Stimulated activated CD8-positive, alpha-beta memory T cell treated with anti-CD3 and anti-CD28 coated beads, Interleukin-15, amount 100 ng/mL, for 1 hour (primary cell): ENCODE measurements around the gene PCNT.

ENCODE experiments used
- DNase-seq: peaks from one replicate; pipeline ENCODE4 v3.0.0-alpha.2; 2020; ENCODE audit warnings: low read depth

The PCNT gene, protein sequence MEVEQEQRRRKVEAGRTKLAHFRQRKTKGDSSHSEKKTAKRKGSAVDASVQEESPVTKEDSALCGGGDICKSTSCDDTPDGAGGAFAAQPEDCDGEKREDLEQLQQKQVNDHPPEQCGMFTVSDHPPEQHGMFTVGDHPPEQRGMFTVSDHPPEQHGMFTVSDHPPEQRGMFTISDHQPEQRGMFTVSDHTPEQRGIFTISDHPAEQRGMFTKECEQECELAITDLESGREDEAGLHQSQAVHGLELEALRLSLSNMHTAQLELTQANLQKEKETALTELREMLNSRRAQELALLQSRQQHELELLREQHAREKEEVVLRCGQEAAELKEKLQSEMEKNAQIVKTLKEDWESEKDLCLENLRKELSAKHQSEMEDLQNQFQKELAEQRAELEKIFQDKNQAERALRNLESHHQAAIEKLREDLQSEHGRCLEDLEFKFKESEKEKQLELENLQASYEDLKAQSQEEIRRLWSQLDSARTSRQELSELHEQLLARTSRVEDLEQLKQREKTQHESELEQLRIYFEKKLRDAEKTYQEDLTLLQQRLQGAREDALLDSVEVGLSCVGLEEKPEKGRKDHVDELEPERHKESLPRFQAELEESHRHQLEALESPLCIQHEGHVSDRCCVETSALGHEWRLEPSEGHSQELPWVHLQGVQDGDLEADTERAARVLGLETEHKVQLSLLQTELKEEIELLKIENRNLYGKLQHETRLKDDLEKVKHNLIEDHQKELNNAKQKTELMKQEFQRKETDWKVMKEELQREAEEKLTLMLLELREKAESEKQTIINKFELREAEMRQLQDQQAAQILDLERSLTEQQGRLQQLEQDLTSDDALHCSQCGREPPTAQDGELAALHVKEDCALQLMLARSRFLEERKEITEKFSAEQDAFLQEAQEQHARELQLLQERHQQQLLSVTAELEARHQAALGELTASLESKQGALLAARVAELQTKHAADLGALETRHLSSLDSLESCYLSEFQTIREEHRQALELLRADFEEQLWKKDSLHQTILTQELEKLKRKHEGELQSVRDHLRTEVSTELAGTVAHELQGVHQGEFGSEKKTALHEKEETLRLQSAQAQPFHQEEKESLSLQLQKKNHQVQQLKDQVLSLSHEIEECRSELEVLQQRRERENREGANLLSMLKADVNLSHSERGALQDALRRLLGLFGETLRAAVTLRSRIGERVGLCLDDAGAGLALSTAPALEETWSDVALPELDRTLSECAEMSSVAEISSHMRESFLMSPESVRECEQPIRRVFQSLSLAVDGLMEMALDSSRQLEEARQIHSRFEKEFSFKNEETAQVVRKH (N-terminal part only)

DNA sequence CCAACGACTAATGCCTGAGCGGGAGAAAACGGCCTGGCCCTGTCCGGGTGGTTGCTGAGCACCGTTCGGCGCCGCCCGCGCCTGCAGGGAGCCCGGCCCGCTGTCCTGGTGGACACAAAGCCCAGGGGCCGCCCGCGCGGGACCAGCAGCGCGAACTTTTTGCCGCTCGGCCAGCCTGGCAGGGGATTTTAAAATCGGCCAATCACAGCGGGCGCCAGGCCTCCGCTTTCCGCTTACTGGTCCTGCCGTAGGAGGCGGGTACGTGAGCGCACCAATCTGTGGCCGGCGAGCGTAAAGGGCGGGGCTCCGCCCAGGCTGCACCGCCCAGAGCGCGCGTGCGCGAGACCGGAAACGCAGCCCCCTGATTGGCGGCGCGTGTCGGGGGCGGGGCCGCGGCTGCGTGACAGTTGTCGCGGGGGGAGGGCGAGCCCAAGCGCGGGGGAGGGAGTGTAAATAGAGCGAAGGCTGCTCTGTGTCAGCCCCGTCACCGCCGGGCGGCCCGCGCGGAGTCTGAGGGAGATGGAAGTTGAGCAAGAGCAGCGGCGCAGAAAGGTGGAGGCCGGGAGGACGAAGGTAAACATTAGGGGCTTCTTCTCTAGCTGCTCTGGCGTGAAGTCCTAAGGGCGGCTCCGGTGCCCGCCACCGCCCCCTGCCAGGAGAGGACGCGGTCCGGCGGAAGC lies at the start of gene PCNT, which contains the start of gene C21orf58:
Gene PCNT (plus strand): TSS at position 447 of the 680 bp plus-strand sequence. CDS start 73 bp downstream, at position 520.
Gene C21orf58 (minus strand): TSS at position 161 of the 680 bp plus-strand sequence. CDS start 1,132 bp downstream, outside the sequence.
- DNase-seq, result peak; percentile 88

DNA sequence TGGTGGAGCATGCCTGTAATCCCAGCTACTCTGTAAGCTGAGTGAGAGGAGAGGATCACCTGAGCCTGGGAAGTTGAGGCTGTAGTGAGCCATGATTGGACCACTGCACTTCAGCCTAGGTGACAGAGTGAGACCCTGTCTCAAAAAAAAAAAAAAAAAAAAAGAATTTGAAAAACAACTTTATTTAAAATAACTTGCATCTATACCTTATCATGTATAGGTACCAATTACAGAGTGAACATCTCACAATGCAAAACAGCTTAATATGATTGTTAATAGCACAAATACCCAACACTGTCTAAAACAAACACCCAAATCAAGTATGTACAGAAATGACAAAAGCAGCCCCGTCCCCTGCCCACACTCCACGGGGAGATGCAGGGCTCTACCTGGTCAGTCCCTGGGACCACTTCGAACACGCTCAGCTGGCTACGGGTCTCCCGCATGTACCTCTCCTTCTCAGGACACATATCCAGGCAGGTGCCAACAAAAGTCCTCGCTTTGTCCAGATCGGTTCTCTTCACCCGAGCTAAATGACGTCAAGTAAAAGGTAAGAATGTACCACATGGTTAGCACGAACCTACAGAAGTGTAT lies 49.1 kb upstream of the PCNT start:
- no peak for DNase-seq

DNA sequence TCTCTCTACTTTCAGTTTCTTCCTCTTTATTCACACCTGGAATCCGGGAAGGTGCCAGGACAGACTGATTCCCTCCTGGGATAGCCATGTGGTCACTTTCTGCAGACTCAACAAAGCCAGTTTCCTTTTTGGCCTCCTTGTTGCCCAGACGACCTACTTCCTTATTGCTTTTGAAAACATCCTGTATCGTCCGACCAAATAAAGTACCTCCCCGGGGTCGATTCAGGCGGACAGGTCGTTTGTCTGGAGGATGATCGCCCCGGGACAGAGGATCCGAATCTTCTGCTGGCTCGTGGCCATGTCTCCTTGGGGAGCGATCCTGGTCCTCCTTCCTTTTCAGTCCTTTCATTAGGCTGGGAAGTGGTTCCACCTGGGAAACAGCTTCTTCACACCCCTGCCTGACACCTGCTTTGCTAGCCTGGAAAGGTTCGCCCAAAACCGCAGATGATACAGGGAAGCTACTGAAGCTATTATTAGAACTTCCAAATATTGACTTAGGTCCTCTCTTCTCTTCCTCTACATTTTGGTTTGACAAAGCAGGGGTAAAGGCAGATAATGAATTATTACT lies 39.8 kb upstream of the PCNT start:
- no peak for DNase-seq

GRCh38 chr21:46284733-46285132 lies 39.2 kb upstream of the PCNT start:
- DNase-seq, result no peak

DNA sequence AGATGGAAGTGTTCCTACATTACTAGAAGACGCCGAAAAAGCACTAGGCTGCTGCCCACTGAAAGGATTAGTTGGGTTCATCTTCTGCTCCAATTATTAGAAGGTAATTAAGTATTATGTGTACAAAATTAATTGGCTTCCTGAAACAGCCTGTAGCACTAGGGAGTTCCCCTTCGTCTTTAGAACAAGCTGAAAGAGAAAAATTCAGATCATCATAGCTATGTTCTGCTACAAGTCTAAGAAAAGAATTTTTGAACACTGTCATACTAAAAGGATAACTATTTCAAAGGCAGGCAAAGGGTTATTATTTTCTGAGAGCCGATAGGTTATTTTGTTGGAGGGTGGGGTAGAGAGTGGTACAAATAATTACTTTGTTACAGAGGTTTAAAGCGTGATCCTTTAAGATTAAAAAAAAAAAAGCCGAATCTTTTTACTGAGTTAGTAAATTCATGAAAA lies 38.7 kb upstream of the PCNT start, which contains the start of gene MCM3AP:
Gene MCM3AP (minus strand): TSS at position 406 of the 456 bp plus-strand sequence. CDS start 325 bp downstream, at position 81.
- DNase-seq, result no peak

DNA sequence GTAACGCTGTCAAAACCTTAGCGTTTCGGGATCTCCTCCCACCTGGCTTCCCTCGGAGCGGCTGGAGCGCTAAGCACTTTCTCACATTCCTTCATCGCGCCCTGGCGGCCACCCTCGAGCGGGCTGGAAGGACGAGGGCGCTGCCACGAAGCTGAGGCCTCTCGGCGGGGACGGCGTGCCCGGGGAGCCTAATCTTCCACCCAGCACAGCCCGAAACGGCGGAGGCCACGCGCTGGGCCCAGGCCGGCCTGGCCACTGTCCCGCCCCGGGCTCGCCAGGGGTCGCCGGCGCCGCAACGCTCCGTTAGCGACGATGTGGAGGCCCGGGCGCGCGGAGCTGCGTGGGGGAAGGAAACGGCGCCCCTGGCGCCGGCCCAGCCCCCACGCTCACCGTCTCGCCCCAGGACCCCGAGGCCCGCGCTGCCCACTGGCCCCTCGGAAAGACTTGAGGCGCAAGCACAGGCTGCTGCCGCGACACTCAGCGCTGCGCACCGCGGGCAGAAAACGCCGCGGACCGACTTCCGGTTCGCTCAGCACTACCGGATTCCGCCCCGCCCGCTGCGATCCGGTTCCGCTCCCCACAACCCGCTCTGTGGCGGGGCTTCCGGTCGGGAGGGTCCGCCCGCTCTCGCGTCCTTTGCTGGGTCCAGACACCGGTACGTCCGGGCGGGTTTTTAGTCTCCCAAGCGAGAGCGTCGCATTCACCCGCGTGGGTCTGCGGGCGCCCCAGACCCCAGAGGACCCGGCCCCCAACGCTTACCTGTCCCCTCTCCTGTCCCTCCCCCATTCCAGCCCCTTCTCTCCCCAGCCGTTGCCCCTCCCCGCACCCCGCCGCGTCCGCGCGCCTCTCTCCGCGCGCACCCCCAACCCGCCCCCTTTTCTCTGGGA lies 38.0 kb upstream of the PCNT start, which contains the start of gene YBEY:
Gene YBEY (plus strand): TSS at position 582 of the 887 bp plus-strand sequence. CDS start 572 bp downstream, outside the sequence.
- peak; percentile 58 for DNase-seq

DNA sequence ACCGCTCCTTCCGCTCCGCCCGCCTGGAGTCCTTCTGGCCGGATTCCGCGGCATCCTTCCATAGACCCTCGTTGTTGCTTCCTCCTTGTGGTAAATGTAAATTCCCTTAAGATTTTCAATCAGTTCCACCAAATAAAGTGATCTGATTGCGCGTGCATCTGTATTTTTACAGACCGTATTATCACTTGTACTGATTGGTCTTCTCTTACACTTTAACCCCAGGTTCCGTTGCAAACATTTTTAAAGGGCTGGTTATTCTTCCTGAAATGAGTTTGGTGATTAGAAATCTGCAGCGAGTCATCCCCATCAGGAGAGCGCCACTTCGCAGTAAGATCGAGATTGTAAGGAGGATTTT lies 37.3 kb upstream of the PCNT start:
- DNase-seq, result no peak

GRCh38 chr21:46287541-46287940 lies 36.4 kb upstream of the PCNT start:
- DNase-seq, result no peak

DNA sequence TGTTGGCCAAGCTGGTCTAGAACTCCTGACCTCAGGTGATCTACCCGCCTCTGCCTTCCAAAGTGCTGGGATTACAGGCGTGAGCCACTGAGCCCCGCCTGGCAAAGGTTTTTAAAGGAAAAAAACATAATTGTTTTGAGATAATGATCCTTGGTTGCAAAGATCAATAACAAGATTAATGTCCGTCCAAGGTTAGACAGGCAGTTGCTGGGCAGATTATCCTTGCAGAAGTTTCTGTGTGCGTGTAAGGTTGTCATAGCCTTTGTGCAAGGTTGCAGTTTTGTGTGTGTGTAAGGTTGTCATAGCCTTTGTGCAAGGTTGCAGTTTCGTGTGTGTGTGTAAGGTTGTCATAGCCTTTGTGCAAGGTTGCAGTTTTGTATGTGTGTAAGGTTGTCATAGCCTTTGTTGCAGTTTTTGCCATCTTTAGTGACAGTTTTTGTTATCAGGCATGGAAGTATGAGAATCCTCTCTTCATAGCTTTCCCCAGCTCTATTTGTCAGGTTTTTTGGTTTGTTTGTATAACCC lies 34.2 kb upstream of the PCNT start:
- DNase-seq, result no peak

DNA sequence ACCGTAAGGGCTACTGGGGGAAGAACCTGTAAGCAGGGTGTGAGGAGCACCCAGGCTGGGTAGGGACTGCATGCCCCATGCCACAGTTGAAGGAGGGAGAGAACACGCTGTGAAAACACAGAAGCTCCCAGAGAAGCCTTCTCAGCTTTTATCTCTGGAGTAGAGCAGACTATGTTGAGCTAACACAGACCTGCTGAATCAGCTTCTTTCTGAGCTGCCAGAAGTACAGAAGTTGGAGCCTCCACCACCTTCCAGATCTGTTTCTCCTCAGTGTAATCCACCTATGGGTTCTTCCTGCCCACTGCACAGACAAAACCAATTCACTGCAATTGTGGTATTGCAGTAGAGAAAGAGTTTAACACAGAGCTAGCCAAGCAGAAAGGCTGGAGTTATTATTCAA lies 32.4 kb upstream of the PCNT start:
- DNase-seq, result no peak

DNA sequence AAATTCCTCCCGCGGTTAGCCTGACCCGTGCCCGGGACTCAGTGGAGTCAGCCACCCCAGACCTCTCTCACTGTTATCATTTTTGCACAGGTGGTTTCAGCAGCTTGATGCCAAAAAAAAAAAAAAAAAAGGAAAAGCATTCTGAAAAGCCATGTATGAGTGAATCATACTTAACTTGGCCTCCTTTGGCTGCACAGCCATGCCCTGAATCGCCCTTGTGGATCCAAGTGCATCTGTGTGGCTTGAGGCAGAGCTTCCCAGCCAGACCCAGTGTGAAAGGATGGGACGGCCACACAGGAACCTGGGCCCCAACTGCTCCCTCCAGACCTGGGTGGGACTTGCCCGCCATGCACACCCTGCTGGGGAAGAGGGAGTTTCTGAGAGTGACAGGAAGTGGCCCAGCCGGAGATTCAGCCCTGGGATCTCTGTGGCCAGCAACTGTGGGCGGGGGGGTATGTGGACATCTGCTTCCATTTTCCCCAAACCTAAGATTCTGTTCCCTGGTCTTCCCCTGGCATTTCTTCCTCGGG lies 29.2 kb upstream of the PCNT start:
- DNase-seq, result no peak

DNA sequence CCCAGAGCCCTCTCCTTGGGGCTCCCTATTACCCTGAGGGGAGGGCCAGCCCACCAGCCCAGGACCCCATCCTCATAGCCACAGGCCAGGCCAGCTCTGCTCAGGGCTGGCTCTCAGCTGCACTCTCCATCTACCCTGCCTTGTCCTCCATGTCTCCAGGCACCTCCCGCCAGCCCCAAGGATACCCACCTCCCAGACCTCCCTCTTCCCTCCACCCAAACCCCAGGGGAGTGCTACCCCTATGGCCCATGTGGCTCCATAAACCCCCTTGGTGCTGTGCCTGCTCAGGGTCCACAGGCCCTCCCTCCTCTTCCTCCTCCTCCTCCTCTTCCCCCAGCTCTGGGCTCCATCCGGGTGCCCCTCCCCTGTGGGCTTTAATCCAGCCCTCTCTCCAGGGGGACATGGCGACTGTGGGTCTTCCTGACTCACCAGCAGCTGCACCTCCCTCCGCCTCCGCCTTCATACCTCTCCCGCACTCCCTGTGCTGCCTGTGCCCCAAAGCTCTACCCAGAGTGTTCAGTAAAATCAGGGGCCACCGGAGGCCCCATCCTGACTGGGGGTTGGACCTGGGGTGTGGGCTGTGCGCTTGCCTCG lies 28.7 kb upstream of the PCNT start:
- DNase-seq, result no peak

DNA sequence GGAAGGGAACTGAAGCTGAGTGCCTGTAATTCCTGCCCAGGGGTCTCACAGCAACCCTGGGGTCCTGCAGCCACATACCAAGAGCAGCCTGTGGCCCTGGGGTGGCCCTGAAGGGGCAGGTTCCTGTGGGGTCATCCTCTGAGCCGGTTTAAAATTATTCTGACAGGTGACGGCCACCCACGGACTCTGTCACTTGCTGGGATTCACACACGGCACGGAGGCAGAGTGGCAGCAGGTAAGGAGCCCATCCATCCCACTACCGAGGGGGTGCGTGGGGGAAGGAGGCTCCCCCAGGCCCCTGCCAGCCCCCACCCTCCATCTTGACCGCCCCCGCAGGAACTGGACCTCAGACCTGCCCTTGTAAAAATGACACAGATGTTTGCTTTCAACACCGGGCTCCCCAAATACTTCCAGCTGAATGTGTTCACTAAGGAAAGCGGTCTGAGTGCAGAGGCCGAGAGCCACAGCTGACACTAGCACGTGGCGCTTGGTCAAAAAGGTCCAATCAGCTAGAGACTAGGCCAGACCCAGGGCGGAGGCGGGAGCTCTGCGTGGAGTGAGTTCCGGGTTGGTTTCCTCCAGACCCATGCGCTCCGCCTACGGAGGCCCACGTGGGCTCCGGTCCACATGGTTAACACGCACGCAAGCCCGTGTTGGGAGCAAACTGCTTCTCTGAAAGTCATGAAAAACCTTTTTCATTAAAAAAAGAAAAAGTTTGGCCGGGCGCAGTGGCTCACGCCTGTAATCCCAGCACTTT lies 27.8 kb upstream of the PCNT start:
- DNase-seq, result no peak

DNA sequence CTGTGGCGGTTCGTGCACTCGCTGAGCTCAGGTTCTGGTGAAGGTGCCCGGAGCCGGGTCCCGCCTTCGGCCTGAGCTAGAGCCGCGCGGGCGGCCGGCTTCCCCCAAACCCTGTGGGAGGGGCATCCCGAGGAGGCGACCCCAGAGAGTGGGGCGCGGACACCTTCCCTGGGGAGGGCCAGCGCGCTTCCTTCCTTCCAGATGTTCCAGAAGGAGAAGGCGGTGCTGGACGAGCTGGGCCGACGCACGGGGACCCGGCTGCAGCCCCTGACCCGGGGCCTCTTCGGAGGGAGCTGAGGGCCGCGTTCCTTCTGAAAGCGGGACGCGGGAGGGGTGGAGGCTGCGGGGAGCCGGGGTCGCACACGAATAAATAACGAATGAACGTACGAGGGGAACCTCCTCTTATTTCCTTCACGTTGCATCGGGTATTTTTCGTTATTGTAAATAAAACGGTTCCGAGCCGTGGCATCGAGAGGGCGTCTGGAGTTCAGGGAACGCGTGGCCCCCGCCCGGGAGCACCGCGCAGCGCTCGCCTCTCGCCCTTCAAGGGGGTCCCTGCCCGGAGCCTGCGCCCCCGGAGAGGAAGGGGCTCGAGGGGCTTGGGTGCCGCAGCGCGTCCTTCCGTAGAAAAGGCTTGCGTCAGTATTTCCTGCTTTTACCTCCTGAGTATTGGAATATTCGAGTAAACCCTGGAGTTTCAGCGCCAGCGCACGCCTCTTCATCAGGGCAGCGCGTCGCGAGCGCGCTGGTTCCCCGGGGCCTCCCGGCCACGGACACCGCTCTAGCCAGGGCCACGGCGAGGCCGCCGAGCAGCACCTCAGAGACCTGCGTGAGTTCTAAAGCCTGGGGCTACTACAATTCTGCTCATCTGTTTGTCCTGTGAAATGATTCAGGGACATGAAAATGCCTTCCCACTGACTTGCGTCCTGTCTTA lies 26.4 kb upstream of the PCNT start:
- no peak for DNase-seq

- DNase-seq, result no peak
Measured at GRCh38 chr21:46299167-46299566, 24.8 kb upstream of the PCNT start.

DNA sequence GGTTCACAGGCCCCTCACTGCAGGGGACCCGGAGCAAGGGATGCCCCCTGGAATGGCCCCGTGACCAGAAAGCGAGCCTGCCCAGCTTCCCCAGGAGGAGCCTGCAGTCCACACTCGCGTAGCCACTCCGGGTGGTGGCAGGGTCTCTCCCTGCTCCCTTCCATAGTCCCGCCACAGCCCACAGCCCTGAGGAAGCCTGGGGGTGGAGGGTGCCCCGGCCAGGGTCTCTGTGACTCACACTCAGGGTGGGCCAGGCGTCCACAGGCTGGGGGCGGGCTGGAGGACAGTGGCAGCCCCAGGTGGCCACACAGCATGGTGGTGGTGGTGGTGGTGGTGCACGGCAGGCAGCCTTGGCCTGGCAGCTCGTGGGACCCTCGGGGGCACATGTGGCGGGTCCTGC lies 22.2 kb upstream of the PCNT start:
- DNase-seq, result no peak

- no peak for DNase-seq
Measured at GRCh38 chr21:46304437-46304836, 19.5 kb upstream of the PCNT start.
